Activated CD4-positive, alpha-beta memory T cell treated with anti-CD3 and anti-CD28 coated beads for 36 hours (primary cell): ENCODE data around the gene TGFA. TPM values are rescaled to one million over a fixed set of nuclear protein-coding genes. Genes with fewer than 3 reads are reported as not detected.
"Not testable (repeated sequence)": the region's sequence is repeated elsewhere in the genome, so short reads cannot be mapped to it uniquely, and the experiment has no call there.

Experiments used
- CTCF ChIA-PET: fragments of 350-600 bp; sonication (Branson Sonifier 250); formaldehyde crosslinking; loops from one replicate; lab custom pipeline; 2021; ENCODE audit warnings: antibody characterized with exemption, inconsistent platforms; lab: Charles Lee
- POLR2A ChIA-PET: fragments of 350-600 bp; sonication (Branson Sonifier 250); formaldehyde crosslinking; loops from one replicate; lab custom pipeline; 2021; ENCODE audit warnings: antibody characterized with exemption; lab: Charles Lee
- DNase-seq: peaks from one replicate; pipeline ENCODE4 v3.0.0-alpha.2; 2020
- H3K27ac Mint-ChIP-seq: one replicate; pipeline ENCODE4 v1.8.0; 2021; ENCODE audit warnings: mixed read lengths
- H3K27me3 Mint-ChIP-seq: one replicate; pipeline ENCODE4 v1.8.0; 2021; ENCODE audit warnings: mixed read lengths
- H3K36me3 Mint-ChIP-seq: one replicate; pipeline ENCODE4 v1.8.0; 2021; ENCODE audit warnings: mixed read lengths
- H3K4me1 Mint-ChIP-seq: one replicate; pipeline ENCODE4 v1.8.0; 2021; ENCODE audit warnings: low read depth, mixed read lengths
- H3K4me3 Mint-ChIP-seq: one replicate; pipeline ENCODE4 v1.8.0; 2021; ENCODE audit warnings: mild to moderate bottlenecking, mixed read lengths
- H3K9me3 Mint-ChIP-seq: one replicate; pipeline ENCODE4 v1.8.0; 2021; ENCODE audit warnings: mixed read lengths
- intact Hi-C: fragments of 100-400 bp; cut with micrococcal nuclease; formaldehyde crosslinking; loops from one replicate; pipeline ENCODE4 v1.15.1; 2023
- total RNA-seq, 2 experiments: library from RNA; stranded (reverse); gene quantifications; one replicate each; pipeline ENCODE4 v1.2.3, GENCODE V29; 2021

The TGFA gene
- total RNA-seq, 2 experiments from 2014 or later = 0.50 to 0.58 TPM

- H3K4me1 Mint-ChIP-seq, H3K27me3 Mint-ChIP-seq, H3K27ac Mint-ChIP-seq, POLR2A ChIA-PET, CTCF ChIA-PET, H3K9me3 Mint-ChIP-seq, H3K36me3 Mint-ChIP-seq, DNase-seq, H3K4me3 Mint-ChIP-seq, intact Hi-C loops: not testable (repeated sequence)
Measured at GRCh38 chr2:70466647-70467046, 87.0 kb downstream of the TGFA start.

- Mint-ChIP-seq H3K4me3 (no peak overlapping the region), H3K9me3 (no peaks in the 10 kb centered on the region), H3K27ac (no peak overlapping the region), H3K4me1 (no peaks in the 10 kb centered on the region), H3K36me3 (no peaks in the 10 kb centered on the region), H3K27me3 (no peaks in the 10 kb centered on the region)
- ChIA-PET POLR2A (no interaction called here), CTCF (no interaction called here)
- no peak for DNase-seq
- intact Hi-C loops = no loop called here
Measured at GRCh38 chr2:70463997-70464396, 89.6 kb downstream of the TGFA start.

GRCh38 chr2:70463581-70463980 is 90.0 kb downstream of the TGFA start:
- CTCF ChIA-PET = no interaction called here
- H3K9me3 Mint-ChIP-seq = no peaks in the 10 kb centered on the region
- DNase-seq = no peak
- intact Hi-C loops = no loop called here
- peaks cover under 1% of the 10 kb centered on the region for H3K27me3 Mint-ChIP-seq
- no peak overlapping the region for H3K4me3 Mint-ChIP-seq
- H3K27ac Mint-ChIP-seq = no peak overlapping the region
- POLR2A ChIA-PET = no interaction called here
- H3K36me3 Mint-ChIP-seq = no peaks in the 10 kb centered on the region
- no peaks in the 10 kb centered on the region for H3K4me1 Mint-ChIP-seq

- no peak overlapping the region for H3K27ac Mint-ChIP-seq
- H3K9me3 Mint-ChIP-seq = no peaks in the 10 kb centered on the region
- no peak overlapping the region for H3K4me3 Mint-ChIP-seq
- ChIA-PET CTCF (no interaction called here), POLR2A (no interaction called here)
- intact Hi-C loops = no loop called here
- H3K4me1 Mint-ChIP-seq = peaks cover 2% of the 10 kb centered on the region
- H3K36me3 Mint-ChIP-seq = no peaks in the 10 kb centered on the region
- DNase-seq = no peak
- H3K27me3 Mint-ChIP-seq = peaks cover 2% of the 10 kb centered on the region
Measured at GRCh38 chr2:70461981-70462876, 91.4 kb downstream of the TGFA start.

- Mint-ChIP-seq H3K36me3 (no peaks in the 10 kb centered on the region), H3K27ac (no peak overlapping the region)
- intact Hi-C loops = no loop called here
Measured at GRCh38 chr2:70461414-70461813, 92.2 kb downstream of the TGFA start.

GRCh38 chr2:70460333-70460732 is 93.3 kb downstream of the TGFA start:
- CTCF ChIA-PET = no interaction called here
- H3K27me3 Mint-ChIP-seq = peaks cover 2% of the 10 kb centered on the region
- no peak overlapping the region for H3K4me3 Mint-ChIP-seq
- H3K36me3 Mint-ChIP-seq = no peaks in the 10 kb centered on the region
- POLR2A ChIA-PET = no interaction called here
- H3K9me3 Mint-ChIP-seq = no peaks in the 10 kb centered on the region
- peaks cover 10% of the 10 kb centered on the region for H3K4me1 Mint-ChIP-seq
- no peak for DNase-seq
- H3K27ac Mint-ChIP-seq = no peak overlapping the region
- intact Hi-C loops = no loop called here

More at GRCh38 chr2:70461414-70461813, 92.2 kb downstream of the TGFA start:
- CTCF ChIA-PET = no interaction called here
- POLR2A ChIA-PET = no interaction called here
- H3K27me3 Mint-ChIP-seq = peaks cover 2% of the 10 kb centered on the region
- H3K9me3 Mint-ChIP-seq = no peaks in the 10 kb centered on the region
- H3K4me3 Mint-ChIP-seq = no peak overlapping the region
- DNase-seq = no peak
- H3K4me1 Mint-ChIP-seq = peaks cover 10% of the 10 kb centered on the region

- POLR2A ChIA-PET = no interaction called here
- CTCF ChIA-PET = no interaction called here
- no peak overlapping the region for H3K4me3 Mint-ChIP-seq
- intact Hi-C loops = no loop called here
- DNase-seq = no peak
- H3K27me3 Mint-ChIP-seq = peaks cover 2% of the 10 kb centered on the region
- no peaks in the 10 kb centered on the region for H3K36me3 Mint-ChIP-seq
- no peak overlapping the region for H3K27ac Mint-ChIP-seq
- H3K4me1 Mint-ChIP-seq = peaks cover 10% of the 10 kb centered on the region
- no peaks in the 10 kb centered on the region for H3K9me3 Mint-ChIP-seq
Measured at GRCh38 chr2:70458661-70459060, 95.0 kb downstream of the TGFA start.

GRCh38 chr2:70456585-70457495 is 96.8 kb downstream of the TGFA start:
- peaks cover 2% of the 10 kb centered on the region for H3K36me3 Mint-ChIP-seq
- no peaks in the 10 kb centered on the region for H3K9me3 Mint-ChIP-seq
- no peak overlapping the region for H3K4me3 Mint-ChIP-seq
- no peak for DNase-seq
- intact Hi-C loops = no loop called here
- H3K27ac Mint-ChIP-seq = no peak overlapping the region
- CTCF ChIA-PET = interaction anchor here (2.1 kb wide), 1 partner anchor 116 kb away, joined by 4 read pairs; no protein-coding TSS in a partner anchor
- peaks cover 10% of the 10 kb centered on the region for H3K4me1 Mint-ChIP-seq
- H3K27me3 Mint-ChIP-seq = peaks cover 2% of the 10 kb centered on the region
- POLR2A ChIA-PET = no interaction called here

GRCh38 chr2:70454936-70455544 is 98.6 kb downstream of the TGFA start:
- CTCF ChIA-PET = interaction anchor here (2.1 kb wide), 1 partner anchor 114 kb away, joined by 4 read pairs; no protein-coding TSS in a partner anchor
- Mint-ChIP-seq H3K36me3 (peaks cover 2% of the 10 kb centered on the region), H3K4me3 (no peak overlapping the region), H3K27ac (no peak overlapping the region), H3K9me3 (no peaks in the 10 kb centered on the region), H3K27me3 (peaks cover 2% of the 10 kb centered on the region), H3K4me1 (peaks cover 10% of the 10 kb centered on the region)
- intact Hi-C loops = no loop called here
- POLR2A ChIA-PET = no interaction called here
- no peak for DNase-seq

GRCh38 chr2:70450641-70451250 is 102.9 kb downstream of the TGFA start:
- H3K4me3 Mint-ChIP-seq = no peak overlapping the region
- intact Hi-C loops = no loop called here
- no peak overlapping the region for H3K27ac Mint-ChIP-seq
- CTCF ChIA-PET = no interaction called here
- H3K4me1 Mint-ChIP-seq = no peaks in the 10 kb centered on the region
- H3K9me3 Mint-ChIP-seq = no peaks in the 10 kb centered on the region
- peaks cover 2% of the 10 kb centered on the region for H3K36me3 Mint-ChIP-seq
- no peak for DNase-seq
- POLR2A ChIA-PET = no interaction called here
- no peaks in the 10 kb centered on the region for H3K27me3 Mint-ChIP-seq

GRCh38 chr2:70448041-70448440 is 105.6 kb downstream of the TGFA start:
- DNase-seq = no peak
- intact Hi-C loops = no loop called here
- Mint-ChIP-seq H3K27ac (no peak overlapping the region), H3K27me3 (no peaks in the 10 kb centered on the region), H3K36me3 (peaks cover 2% of the 10 kb centered on the region), H3K4me1 (no peaks in the 10 kb centered on the region), H3K9me3 (no peaks in the 10 kb centered on the region), H3K4me3 (no peak overlapping the region)
- ChIA-PET POLR2A (no interaction called here), CTCF (no interaction called here)

- Mint-ChIP-seq H3K27ac (no peak overlapping the region), H3K27me3 (no peaks in the 10 kb centered on the region), H3K4me3 (no peak overlapping the region), H3K36me3 (no peaks in the 10 kb centered on the region), H3K4me1 (peaks cover 19% of the 10 kb centered on the region), H3K9me3 (no peaks in the 10 kb centered on the region)
- intact Hi-C loops = no loop called here
- ChIA-PET CTCF (no interaction called here), POLR2A (no interaction called here)
- no peak for DNase-seq
Measured at GRCh38 chr2:70443726-70444125, 109.9 kb downstream of the TGFA start.
